ENCODE measurements around the gene SERPINB8. TPM values are rescaled to one million over a fixed set of nuclear protein-coding genes. Genes with fewer than 3 reads are reported as not detected.

SERPINB8 gene
- total RNA-seq, 1 experiment from 2014 or later, result 41.0 TPM

GRCh38 chr18:63965716-63966330 lies 4.1 kb upstream of the SERPINB8 start:
- no peak for DNase-seq (ENCODE audit: low read depth)

- DNase-seq (ENCODE audit: low read depth), result peak; percentile 62
Observed at GRCh38 chr18:63970809-63971205, 926 bp downstream of the SERPINB8 start.

GRCh38 chr18:63971320-63972001 lies 1.6 kb downstream of the SERPINB8 start:
- DNase-seq (ENCODE audit: low read depth), result no peak

- DNase-seq (ENCODE audit: low read depth), result no peak
Observed at GRCh38 chr18:63972002-63972376, 2.1 kb downstream of the SERPINB8 start.

GRCh38 chr18:63974991-63975390 lies 5.1 kb downstream of the SERPINB8 start:
- DNase-seq (ENCODE audit: low read depth), result peak; percentile 47

- no peak for DNase-seq (ENCODE audit: low read depth)
Observed at GRCh38 chr18:63975628-63976027, 5.7 kb downstream of the SERPINB8 start.

GRCh38 chr18:63977040-63977439 lies 7.2 kb downstream of the SERPINB8 start:
- no peak for DNase-seq (ENCODE audit: low read depth)

- peak; percentile 57 for DNase-seq (ENCODE audit: low read depth)
Observed at GRCh38 chr18:63979409-63979920, 9.6 kb downstream of the SERPINB8 start.

GRCh38 chr18:63980027-63980426 lies 10.1 kb downstream of the SERPINB8 start:
- no peak for DNase-seq (ENCODE audit: low read depth)

GRCh38 chr18:63980896-63981460 lies 11.1 kb downstream of the SERPINB8 start:
- DNase-seq (ENCODE audit: low read depth), result no peak

- no peak for DNase-seq (ENCODE audit: low read depth)
Observed at GRCh38 chr18:63981719-63982118, 11.8 kb downstream of the SERPINB8 start.

- no peak for DNase-seq (ENCODE audit: low read depth)
Observed at GRCh38 chr18:63982361-63982760, 12.5 kb downstream of the SERPINB8 start.

GRCh38 chr18:63986885-63987284 lies 17.0 kb downstream of the SERPINB8 start:
- no peak for DNase-seq (ENCODE audit: low read depth)

GRCh38 chr18:63987743-63988142 lies 17.9 kb downstream of the SERPINB8 start:
- no peak for DNase-seq (ENCODE audit: low read depth)

- no peak for DNase-seq (ENCODE audit: low read depth)
Observed at GRCh38 chr18:63992751-63993150, 22.9 kb downstream of the SERPINB8 start.

- peak; percentile 64 for DNase-seq (ENCODE audit: low read depth)
Observed at GRCh38 chr18:63994783-63995399, 25.0 kb downstream of the SERPINB8 start.

GRCh38 chr18:63997041-63997440 lies 27.2 kb downstream of the SERPINB8 start:
- no peak for DNase-seq (ENCODE audit: low read depth)

GRCh38 chr18:63997606-63998005 lies 27.7 kb downstream of the SERPINB8 start:
- no peak for DNase-seq (ENCODE audit: low read depth)

- DNase-seq (ENCODE audit: low read depth), result no peak
Observed at GRCh38 chr18:63999871-64000270, 30.0 kb downstream of the SERPINB8 start.

- no peak for DNase-seq (ENCODE audit: low read depth)
Observed at GRCh38 chr18:64002581-64002980, 32.7 kb downstream of the SERPINB8 start.

- no peak for DNase-seq (ENCODE audit: low read depth)
Observed at GRCh38 chr18:64009305-64009704, 39.4 kb downstream of the SERPINB8 start.

- DNase-seq (ENCODE audit: low read depth), result no peak
Observed at GRCh38 chr18:64011513-64011912, 41.6 kb downstream of the SERPINB8 start.

- peak; percentile 6 for DNase-seq (ENCODE audit: low read depth)
Observed at GRCh38 chr18:64017870-64018269, 48.0 kb downstream of the SERPINB8 start.

Data from RPMI7951 (cell line).